Measurements from ENCODE around the gene SNCB.
"Not testable (repeated sequence)": the region's sequence is repeated elsewhere in the genome, so short reads cannot be mapped to it uniquely, and the experiment has no call there.

SNCB gene

GRCh38 chr5:176621661-176622079, 8.7 kb downstream of the SNCB start:
- no peak for DNase-seq

- DNase-seq: no peak
Observed at GRCh38 chr5:176620333-176620981, 9.9 kb downstream of the SNCB start.

- no peak for DNase-seq
Observed at GRCh38 chr5:176619569-176620332, 10.6 kb downstream of the SNCB start.

GRCh38 chr5:176619203-176619568, 11.1 kb downstream of the SNCB start:
- peak; percentile 50 for DNase-seq

GRCh38 chr5:176618783-176619182, 11.6 kb downstream of the SNCB start:
- no peak for DNase-seq

- DNase-seq: no peak
Observed at GRCh38 chr5:176616511-176616910, 13.8 kb downstream of the SNCB start.

- no peak for DNase-seq
Observed at GRCh38 chr5:176614805-176615478, 15.4 kb downstream of the SNCB start.

GRCh38 chr5:176612855-176613254, 17.5 kb downstream of the SNCB start:
- no peak for DNase-seq

GRCh38 chr5:176612008-176612407, 18.3 kb downstream of the SNCB start:
- DNase-seq: no peak

- peak; percentile 65 for DNase-seq
Observed at GRCh38 chr5:176611435-176611834, 18.9 kb downstream of the SNCB start.

- no peak for DNase-seq
Observed at GRCh38 chr5:176610435-176610773, 19.9 kb downstream of the SNCB start.

GRCh38 chr5:176609724-176610434, 20.5 kb downstream of the SNCB start, which contains the start of gene GPRIN1:
GPRIN1 (minus strand) TSS chr5:176610156; CDS start chr5:176599834, 10,322 bp downstream.
- DNase-seq: peak; percentile 55

- DNase-seq: no peak
Observed at GRCh38 chr5:176608937-176609723, 21.2 kb downstream of the SNCB start.

GRCh38 chr5:176608142-176608705, 22.1 kb downstream of the SNCB start:
- DNase-seq: no peak

- no peak for DNase-seq
Observed at GRCh38 chr5:176606875-176607274, 23.5 kb downstream of the SNCB start.

GRCh38 chr5:176606032-176606431, 24.3 kb downstream of the SNCB start:
- no peak for DNase-seq

- DNase-seq: no peak
Observed at GRCh38 chr5:176603091-176603490, 27.2 kb downstream of the SNCB start.

- no peak for DNase-seq
Observed at GRCh38 chr5:176601901-176602482, 28.3 kb downstream of the SNCB start.

GRCh38 chr5:176599749-176600430, 30.4 kb downstream of the SNCB start:
- DNase-seq: not testable (repeated sequence)

- DNase-seq: no peak
Observed at GRCh38 chr5:176597417-176598389, 32.6 kb downstream of the SNCB start.
